SIG-M5 treated with dmso at 0.1 percent for 504 hours (cell line): Measurements from ENCODE around the gene IMPDH2.
A peak's percentile ranks its signal among the peaks of the same experiment; 100 is the strongest.

Source experiments
- DNase-seq: peaks from one replicate; lab custom pipeline; 2025; ENCODE audit not compliant: unreplicated experiment; lab: John Stamatoyannopoulos, UW

The IMPDH2 gene

GRCh38 chr3:49028673-49029562 is at the start of gene IMPDH2:
IMPDH2 (minus strand) TSS chr3:49029398; CDS start chr3:49029350, 48 bp downstream.
- DNase-seq = peak; percentile 87

DNA sequence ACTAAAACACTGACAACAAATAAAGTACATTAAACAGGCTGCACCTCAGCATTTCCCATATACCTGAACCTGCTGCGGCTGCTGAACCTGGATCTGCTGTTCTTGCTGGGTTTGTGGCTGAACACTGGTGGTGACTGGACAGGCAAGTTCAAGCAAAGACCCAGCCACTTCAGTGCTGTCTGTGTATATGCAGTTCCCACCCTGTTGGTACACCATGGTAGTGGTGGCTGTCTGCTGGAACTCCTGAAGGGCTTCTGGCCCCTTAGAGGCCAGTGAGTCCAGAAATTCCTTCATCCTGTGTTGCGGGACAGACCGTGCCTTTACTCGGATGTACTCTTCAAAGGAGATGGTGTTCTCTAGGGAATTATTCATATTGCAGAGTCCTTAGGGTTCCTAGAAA is 47.4 kb upstream of the IMPDH2 start:
- no peak for DNase-seq

- no peak for DNase-seq
Measured at GRCh38 chr3:49076116-49076515, 46.9 kb upstream of the IMPDH2 start.

GRCh38 chr3:49058011-49058410 is 28.8 kb upstream of the IMPDH2 start:
- DNase-seq = no peak

DNA sequence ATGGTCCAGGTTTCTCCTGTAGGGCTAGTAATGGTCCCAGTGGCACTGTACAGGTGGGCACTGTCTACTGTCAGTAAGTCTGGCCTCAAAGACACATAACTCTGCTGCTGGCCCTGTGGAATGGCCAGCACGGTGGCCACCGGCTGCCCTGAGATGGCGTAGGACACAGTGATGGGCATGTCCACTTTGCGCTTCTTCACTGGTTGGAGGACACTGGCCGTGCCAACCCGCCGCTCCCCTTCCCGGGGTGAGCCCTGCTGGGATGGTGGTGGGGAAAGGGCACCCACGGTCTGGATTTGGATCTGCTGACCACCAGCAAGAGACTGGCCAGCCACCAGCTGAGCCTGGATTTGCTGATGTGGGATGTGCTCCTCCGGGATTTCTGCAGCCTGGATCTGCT is 28.1 kb upstream of the IMPDH2 start:
- DNase-seq = no peak

GRCh38 chr3:49054344-49054862 is 25.2 kb upstream of the IMPDH2 start:
- no peak for DNase-seq

GRCh38 chr3:49053543-49053942 is 24.3 kb upstream of the IMPDH2 start:
- DNase-seq = no peak

DNA sequence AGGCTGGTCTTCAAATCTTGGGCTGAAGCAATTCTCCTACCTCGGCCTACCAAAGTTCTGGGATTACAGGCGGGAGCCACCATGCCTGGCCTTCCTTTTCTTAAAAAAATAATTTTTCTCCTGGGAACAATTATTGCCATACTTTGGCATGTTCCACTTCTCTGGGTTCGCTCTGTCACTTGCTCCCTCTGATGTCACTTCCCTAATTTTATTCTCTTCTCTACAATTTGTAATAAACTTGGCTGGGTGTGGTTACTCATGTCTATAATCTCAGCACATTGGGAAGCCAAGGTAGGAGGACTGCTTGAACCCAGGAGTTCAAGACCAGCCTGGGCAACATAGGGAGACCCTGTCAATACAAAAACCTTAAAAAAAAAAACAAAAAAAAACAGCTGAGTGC is 6.1 kb upstream of the IMPDH2 start:
- DNase-seq = no peak

GRCh38 chr3:49034650-49035049 is 5.5 kb upstream of the IMPDH2 start:
- DNase-seq = no peak

DNA sequence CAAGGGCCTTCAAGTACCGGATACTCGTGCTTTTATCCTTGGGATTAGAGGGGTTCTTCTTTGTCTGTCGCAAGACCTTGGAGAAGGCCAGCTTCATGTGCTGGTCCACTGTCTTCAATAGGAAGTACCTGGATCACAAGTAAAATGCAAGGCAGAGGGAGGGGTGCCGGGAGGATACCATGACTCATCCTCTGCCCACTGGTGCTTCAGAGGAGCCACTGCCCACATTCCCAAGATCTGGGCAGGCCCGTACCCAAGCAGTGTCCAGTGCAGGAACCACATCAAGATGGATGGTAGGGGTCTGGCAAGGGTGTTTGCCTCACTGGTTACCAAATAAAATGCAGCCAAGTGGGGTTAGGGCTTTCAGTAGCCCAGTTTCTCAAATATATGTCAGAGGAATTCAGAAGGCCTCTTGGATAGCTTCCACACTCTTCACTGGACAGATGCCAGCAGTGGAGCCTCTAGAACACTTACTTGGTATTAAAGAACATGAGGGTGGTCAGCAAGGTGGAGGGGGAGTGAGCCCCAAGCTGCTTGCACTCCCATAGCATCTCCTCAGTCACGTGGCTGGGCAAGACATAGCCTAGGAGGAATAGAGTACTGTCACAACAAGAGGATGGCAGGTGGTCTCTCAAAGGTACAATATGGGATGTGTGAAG is 3.6 kb upstream of the IMPDH2 start:
- DNase-seq = no peak

- DNase-seq = no peak
Measured at GRCh38 chr3:49030321-49030720, 1.1 kb upstream of the IMPDH2 start.

DNA sequence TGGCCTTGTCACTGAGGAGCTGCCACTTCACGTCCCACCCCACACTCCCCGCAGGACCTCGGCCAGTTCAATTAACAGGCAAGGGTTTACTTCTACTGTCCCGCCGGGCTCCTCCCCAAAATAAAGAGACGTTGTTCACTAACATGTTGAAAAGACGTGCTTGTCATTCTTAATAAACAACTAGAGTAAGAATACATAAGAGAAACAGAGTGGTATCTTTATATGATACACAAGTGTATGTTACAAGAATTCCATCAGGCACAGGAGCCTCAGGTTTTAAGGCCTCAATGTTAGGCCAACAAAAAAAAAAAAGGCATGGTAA is 326 bp upstream of the IMPDH2 start:
- DNase-seq = no peak

- no peak for DNase-seq
Measured at GRCh38 chr3:49028298-49028672, 913 bp downstream of the IMPDH2 start.

GRCh38 chr3:49027634-49028033 is 1.6 kb downstream of the IMPDH2 start:
- DNase-seq = no peak

DNA sequence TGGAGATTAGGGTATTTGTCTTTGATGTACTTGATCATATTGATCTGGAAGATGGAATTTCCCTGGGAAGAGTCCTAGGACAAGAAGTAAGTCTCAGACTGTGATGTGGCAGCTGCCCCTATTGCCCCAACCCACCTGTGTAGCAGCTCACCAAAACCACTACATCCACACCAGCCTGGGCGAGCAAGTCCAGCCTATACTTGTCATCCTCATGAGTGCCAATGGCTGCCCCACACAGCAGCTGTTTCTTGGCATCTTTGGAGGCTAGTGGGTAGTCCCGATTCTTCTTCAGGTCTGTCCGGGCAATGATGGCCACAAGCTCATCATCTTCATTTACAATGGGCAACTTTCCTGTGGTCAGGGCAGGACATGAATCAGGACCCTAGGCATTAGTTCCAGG is 2.7 kb downstream of the IMPDH2 start:
- DNase-seq = no peak

DNA sequence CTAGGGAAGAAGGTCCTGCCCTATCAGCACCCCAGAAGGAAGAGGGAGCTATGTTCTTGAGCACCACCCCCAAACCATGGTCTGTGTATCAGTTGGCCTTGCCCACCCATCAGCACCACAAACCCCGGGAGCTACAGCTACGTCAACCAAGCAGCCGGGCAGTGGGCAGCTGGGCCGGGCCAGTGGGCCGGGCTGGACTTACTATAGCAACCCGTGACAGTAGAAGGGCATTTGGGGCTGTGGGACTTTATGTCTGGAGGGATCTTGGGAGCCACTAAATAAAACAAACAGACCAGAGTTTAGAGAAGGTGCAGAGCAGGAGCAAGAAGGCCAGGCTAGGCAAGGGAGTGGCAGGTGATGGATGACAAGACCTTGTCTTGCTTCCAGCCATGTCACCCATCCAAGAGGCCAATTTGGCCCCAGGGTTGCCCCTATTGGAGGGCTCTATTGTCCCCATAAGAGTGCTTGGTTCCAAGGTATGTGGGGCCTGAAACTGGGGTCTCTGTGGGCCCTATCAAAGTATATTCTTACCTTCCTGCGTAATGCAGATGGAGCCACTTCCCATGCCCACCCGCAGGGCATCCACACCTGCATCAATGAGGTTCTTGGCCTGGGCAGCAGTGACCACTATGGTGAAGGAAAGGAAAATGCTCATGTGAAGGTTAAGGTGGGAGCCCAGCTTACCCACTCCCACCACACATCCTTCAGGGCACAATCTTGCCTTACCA is 3.2 kb downstream of the IMPDH2 start:
- no peak for DNase-seq

DNA sequence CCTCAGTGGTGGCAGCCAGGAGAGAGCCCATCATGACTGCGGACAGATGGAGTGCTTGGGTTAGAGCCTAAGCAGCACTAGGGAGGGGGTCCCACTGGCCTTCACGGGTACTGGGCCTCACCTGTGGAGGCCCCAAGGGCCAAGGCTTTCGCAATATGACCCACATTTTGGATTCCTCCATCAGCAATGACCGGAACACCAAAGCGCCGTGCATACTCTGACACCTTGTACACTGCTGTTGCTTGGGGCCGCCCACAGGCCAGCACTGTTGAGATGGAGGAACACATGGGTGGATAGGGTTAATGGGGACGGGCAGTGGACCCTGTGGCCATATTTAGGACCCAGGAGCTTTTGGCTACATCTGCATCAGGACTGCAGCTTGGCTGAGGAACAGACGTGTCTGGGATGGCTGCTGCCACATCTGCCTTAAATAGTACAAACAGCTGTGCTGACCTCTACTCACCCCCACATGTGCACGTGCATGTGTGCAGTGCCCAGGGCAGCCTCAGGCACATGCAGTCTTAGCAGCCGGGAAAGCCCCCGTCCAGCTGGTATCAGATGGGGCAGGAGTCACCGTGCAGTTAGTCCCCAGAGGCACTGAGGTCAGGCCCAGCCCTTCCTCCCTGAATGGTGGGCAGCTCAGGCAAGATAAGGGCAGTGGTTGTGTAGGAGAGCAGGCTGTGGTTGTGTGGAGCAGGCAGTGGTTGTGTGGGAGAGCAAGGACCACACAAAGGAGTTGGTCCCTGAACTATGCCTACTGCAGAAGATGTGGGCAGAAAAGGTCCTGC is 4.0 kb downstream of the IMPDH2 start:
- DNase-seq = no peak

- DNase-seq = no peak
Measured at GRCh38 chr3:49024449-49024848, 4.7 kb downstream of the IMPDH2 start.

DNA sequence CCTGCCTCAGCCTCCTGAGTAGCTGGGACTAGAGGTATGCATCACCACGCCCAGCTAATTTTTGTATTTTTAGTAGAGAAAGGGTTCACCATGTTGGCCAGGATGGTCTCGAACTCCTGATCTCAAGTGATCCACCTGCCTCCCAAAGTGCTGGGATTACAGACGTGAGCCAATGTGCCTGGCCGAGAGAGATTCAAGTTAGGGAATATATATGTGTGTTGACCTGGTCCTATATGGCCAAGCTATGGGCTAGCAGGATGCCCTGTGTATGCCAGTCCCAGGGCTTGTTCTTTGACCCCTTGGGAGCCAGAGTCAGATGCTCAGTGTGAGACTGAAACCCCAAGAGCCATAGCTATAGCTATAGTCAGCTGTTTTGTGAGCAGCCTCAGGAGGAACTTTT is 5.4 kb downstream of the IMPDH2 start:
- no peak for DNase-seq

DNA sequence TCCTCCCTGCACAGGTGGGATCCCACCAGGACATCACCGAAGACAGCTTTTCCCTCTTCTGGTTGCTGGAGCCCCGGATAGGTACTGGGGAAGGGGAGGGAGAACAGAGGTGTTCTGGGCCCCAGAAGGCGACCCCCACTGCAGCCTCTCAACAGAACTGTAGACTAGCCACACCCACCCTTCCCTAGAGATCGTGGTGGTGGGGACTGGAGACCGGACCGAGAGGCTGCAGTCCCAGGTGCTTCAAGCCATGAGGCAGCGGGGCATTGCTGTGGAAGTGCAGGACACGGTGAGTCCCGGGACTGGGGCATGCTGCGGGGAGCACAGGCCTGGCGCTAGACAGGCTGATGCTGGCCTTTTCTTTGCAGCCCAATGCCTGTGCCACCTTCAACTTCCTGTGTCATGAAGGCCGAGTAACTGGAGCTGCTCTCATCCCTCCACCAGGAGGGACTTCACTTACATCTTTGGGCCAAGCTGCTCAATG is 6.5 kb downstream of the IMPDH2 start:
- peak; percentile 54 for DNase-seq
